Activated T-helper 17 cell treated with anti-CD3 and anti-CD28 coated beads, Interleukin-2, amount 50 U/mL, for 72 hours (primary cell): ENCODE data around the gene HOXA6. TPM values are rescaled to one million over a fixed set of nuclear protein-coding genes. Genes with fewer than 3 reads are reported as not detected.

Experiments used
- ATAC-seq: fragments of 150-1000 bp; cut with Tn5 transposase; replicated peaks from 2 replicates; pipeline ENCODE4 v1.10.0; 2021; ENCODE audit warnings: mild to moderate bottlenecking, moderate library complexity
- H3K27ac Mint-ChIP-seq: one replicate; pipeline ENCODE4 v1.8.0; 2022; ENCODE audit warnings: mixed read lengths
- H3K27me3 Mint-ChIP-seq: one replicate; pipeline ENCODE4 v1.8.0; 2022; ENCODE audit warnings: mixed read lengths
- H3K36me3 Mint-ChIP-seq: one replicate; pipeline ENCODE4 v1.8.0; 2022; ENCODE audit warnings: low read depth, mild to moderate bottlenecking, mixed read lengths
- H3K4me1 Mint-ChIP-seq: one replicate; pipeline ENCODE4 v1.8.0; 2022; ENCODE audit warnings: mixed read lengths
- H3K4me3 Mint-ChIP-seq: one replicate; pipeline ENCODE4 v1.8.0; 2022; ENCODE audit warnings: mild to moderate bottlenecking, mixed read lengths
- H3K9me3 Mint-ChIP-seq: one replicate; pipeline ENCODE4 v1.8.0; 2022; ENCODE audit warnings: mixed read lengths
- total RNA-seq, 2 donors: library from RNA; stranded (reverse); gene quantifications; one replicate each; pipeline ENCODE4 v1.2.3, GENCODE V29; 2022

Gene HOXA6
- total RNA-seq, 2 donors from 2014 or later, result not detected

DNA sequence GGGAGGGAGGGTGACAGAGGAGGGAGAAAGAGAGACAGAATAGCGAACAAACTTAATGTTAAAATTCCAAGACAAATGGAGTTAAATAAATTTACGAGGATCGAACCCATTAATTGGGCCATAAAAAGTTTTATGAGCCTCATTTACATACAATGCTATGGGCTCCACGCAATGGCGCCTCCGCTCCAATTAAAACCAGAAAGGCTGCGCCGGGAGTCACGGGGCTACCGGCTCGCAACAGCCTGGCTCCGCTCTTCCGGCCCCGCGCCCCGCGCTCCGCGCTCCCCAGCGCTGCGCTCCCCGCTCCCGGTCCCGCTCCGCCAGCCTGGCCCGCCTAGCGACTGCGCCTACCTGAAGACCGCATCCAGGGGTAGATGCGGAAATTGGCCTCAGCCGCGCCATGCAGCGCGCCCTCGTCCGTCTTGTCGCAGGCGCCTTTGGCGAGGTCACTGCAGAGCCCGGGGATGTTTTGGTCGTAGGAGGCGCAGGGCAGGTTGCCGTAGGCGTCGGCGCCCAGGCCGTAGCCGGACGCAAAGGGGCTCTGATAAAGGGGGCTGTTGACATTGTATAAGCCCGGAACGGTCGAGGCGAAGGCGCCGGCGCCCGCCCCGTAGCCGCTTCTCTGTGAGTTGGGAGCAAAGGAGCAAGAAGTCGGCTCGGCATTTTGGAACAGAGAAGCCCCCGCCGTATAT lies 8.4 kb upstream of the HOXA6 start:
- Mint-ChIP-seq H3K9me3 (no peaks in the 10 kb centered on the region), H3K4me3 (peak overlapping the region; percentile 72), H3K4me1 (peaks cover 22% of the 10 kb centered on the region), H3K27me3 (peaks cover 68% of the 10 kb centered on the region), H3K27ac (no peak overlapping the region), H3K36me3 (peaks cover 16% of the 10 kb centered on the region)
- ATAC-seq, result no peak

DNA sequence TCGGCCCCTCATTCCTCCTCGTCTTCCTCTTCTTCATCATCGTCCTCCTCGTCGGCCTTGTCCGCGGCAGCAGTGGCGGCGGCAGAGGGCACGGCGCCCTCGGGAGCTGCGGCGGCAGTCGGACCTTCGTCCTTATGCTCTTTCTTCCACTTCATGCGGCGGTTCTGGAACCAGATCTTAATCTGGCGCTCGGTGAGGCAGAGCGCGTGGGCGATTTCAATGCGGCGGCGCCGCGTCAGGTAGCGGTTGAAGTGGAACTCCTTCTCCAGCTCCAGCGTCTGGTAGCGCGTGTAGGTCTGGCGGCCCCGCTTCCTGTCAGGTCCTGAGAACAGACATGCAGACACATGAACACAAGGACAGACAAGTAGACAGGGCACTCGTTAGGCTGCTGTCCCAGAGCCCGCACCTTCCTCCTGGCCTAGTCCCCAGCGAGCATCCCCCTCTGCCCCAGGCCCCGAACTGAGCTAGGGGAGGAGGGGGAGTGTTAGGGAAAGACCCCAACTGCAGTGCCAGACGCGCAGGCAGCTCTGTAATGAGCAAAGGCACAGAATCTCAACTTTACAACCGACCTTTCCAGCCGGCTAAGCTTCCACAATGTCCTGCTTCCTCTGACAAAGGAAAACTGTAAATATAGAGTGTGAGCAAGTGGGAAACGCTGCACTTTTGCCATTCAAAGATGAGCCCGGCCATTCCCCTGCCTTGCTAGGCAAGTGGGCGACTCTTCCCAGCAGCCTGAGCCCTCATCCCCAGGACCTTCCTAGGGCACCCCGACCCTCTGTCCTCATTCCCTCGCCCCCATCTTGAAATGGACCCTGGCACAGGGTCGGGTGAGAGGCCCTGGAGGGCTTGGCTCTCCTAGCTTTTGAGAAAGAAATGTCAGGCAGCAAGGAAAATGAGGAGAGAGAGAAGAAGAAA lies 7.6 kb upstream of the HOXA6 start:
- ATAC-seq, result no peak
- no peak overlapping the region for H3K27ac Mint-ChIP-seq
- peak overlapping the region; percentile 72 for H3K4me3 Mint-ChIP-seq
- H3K27me3 Mint-ChIP-seq, result peaks cover 70% of the 10 kb centered on the region
- peaks cover 22% of the 10 kb centered on the region for H3K4me1 Mint-ChIP-seq
- no peaks in the 10 kb centered on the region for H3K9me3 Mint-ChIP-seq
- peaks cover 16% of the 10 kb centered on the region for H3K36me3 Mint-ChIP-seq

DNA sequence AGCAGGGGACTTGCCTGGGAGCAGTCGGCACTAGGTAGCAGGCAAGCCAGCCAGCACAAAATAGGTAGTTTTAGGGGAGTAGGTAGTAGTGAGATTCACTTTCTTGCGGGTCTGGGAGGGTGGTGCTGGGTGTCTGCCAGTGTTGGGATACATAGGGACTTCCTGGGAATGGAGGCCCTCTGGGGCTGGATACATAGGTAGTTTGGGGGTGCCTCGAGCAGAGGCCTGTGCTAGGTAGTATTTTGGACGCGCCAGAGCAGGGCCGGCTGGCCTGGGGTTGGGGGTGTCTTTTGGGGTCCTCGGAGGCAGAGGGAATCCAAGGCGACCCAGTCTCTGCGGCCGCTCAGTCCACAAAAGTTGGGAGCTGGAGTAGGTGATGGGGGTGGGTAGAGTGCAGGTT lies 6.8 kb upstream of the HOXA6 start:
- ATAC-seq, result no peak
- Mint-ChIP-seq H3K4me3 (peak overlapping the region; percentile 72), H3K27ac (no peak overlapping the region), H3K4me1 (peaks cover 22% of the 10 kb centered on the region), H3K36me3 (peaks cover 16% of the 10 kb centered on the region), H3K27me3 (peaks cover 69% of the 10 kb centered on the region), H3K9me3 (no peaks in the 10 kb centered on the region)

DNA sequence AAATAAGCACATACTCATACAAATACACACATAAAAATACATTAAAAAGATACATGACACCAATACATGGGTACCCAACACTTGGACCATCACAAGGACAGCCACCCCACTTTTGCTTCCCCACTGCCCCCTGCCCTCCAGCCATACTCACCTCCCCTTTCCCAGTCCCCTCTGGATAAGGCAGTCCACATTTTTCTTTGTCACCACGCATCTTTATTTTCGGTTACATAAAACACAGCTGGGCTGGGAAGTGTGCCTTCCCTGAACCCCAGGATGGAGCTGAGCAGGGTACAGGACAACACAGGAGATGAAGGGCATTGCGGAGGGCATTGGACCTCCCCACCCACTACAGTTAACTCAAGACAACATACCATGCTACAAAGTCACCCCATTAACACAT lies 6.0 kb upstream of the HOXA6 start:
- Mint-ChIP-seq H3K27ac (no peak overlapping the region), H3K27me3 (peaks cover 63% of the 10 kb centered on the region), H3K4me1 (peaks cover 22% of the 10 kb centered on the region), H3K36me3 (peaks cover 16% of the 10 kb centered on the region), H3K4me3 (peak overlapping the region; percentile 72), H3K9me3 (no peaks in the 10 kb centered on the region)
- ATAC-seq, result no peak

DNA sequence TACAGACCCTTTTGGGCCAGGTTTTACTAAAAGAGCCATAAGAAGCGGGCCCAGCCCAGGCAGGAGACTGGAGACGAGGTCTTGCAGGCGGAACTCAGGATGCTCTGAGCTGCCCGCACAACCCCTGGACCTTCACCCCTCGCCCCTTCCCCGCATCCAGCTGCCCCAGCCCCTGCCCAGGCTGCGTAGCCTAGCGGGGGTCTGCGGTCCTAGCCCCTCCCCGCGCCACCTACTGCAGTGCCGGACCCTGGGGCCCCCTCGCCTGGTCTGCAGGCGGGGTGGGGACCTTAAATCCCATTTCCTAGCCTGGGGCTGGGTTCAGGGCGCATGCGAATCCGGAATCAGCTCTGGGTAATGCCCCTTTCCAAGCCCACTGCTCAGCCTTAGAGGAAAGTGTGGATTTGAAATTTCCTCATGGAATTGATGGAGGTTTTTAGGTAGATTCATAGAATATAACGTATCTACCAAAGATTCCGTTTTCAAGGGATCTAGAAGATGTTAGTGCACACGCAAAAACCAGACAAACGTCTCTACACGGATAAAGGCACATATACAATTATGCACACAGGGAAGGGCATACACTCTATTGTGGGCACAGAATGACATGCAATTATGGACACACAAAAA lies 5.4 kb upstream of the HOXA6 start:
- Mint-ChIP-seq H3K9me3 (no peaks in the 10 kb centered on the region), H3K36me3 (peaks cover 12% of the 10 kb centered on the region), H3K27me3 (peaks cover 64% of the 10 kb centered on the region), H3K4me1 (peaks cover 18% of the 10 kb centered on the region), H3K27ac (no peak overlapping the region), H3K4me3 (no peak overlapping the region)
- no peak for ATAC-seq

DNA sequence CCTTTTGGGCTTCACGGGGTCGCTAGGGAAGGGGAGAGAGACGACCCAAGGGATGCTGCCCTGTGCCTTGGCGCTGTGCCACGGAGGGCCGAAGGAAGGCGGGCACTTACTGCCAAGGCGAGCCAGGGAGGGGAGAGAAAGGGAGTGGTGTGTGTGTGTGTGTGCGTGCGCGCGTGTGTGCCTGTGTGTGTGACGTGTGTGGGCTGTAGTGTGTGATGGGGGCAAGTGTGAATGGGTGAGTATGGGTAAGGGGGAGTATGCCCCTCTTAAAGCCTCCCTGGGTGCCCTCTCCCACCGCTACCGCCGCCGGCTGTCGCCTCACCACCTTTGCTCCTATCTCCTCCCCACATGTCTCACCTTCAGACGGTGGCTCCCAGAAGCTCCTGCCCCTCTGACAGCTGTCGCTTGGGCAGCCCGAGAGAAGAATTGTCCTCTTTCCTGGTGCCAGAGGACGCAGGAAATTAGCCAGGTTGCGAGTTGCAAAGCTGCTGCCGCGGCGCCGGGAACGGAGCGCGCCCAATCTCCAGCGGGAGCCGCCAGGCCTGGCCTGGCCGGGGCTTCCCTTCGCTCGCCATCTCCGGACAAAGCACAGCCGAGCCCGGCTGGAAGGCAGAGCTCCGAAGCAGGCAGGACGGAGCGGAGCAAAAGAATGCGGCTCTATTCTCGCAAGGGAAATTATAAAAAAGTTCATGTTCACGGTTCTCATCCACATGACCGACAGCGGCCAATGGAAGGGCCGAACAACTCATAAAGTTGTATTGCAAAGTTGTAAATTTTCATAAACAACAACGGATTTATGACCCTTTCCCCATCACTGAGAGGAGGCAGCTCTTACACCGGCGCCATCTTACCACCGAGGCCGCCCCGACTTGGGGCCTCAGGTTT lies 4.6 kb upstream of the HOXA6 start, which contains the start of gene HOXA3:
Gene HOXA3, minus strand, starts transcription at position 653 of the 885 bp plus-strand sequence. CDS start 41,943 bp downstream, outside the sequence.
- Mint-ChIP-seq H3K36me3 (peaks cover 11% of the 10 kb centered on the region), H3K27ac (no peak within 1 kb of the TSS), H3K4me3 (peak within 1 kb of the TSS; percentile 68), H3K27me3 (peaks cover 59% of the 10 kb centered on the region), H3K9me3 (no peaks in the 10 kb centered on the region), H3K4me1 (peaks cover 16% of the 10 kb centered on the region)
- no peak for ATAC-seq

DNA sequence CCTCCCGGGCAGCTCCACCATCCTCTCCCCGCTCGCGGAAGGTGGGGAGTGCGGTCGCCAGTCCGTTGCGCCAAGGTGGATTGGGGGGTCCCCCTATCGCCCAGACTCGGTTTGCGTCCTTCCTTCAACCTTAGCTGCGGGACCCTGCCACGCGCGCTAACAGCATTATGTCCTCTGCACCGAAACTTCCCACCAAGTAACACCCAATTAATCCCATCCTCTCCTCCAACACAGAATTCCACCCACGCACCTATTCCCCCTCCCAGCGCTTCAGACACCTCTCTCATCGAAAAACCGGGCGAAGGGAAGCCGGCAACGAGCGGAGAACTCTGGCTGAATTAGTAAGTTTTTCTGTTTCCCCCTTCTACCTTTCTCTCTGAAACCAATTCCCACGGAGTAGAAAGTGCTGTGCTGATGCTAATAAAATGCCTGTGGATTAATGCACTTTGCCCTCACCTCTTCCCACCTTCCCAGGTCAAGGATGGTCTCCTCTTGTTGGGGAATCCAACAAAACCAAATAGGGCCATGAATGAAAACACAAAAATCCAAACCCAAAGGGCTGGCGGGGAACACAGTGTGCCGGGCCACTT lies 3.9 kb upstream of the HOXA6 start:
- no peak for ATAC-seq
- Mint-ChIP-seq H3K27ac (no peak overlapping the region), H3K4me1 (peaks cover 16% of the 10 kb centered on the region), H3K27me3 (peaks cover 62% of the 10 kb centered on the region), H3K36me3 (peaks cover 11% of the 10 kb centered on the region), H3K9me3 (no peaks in the 10 kb centered on the region), H3K4me3 (peak overlapping the region; percentile 68)

DNA sequence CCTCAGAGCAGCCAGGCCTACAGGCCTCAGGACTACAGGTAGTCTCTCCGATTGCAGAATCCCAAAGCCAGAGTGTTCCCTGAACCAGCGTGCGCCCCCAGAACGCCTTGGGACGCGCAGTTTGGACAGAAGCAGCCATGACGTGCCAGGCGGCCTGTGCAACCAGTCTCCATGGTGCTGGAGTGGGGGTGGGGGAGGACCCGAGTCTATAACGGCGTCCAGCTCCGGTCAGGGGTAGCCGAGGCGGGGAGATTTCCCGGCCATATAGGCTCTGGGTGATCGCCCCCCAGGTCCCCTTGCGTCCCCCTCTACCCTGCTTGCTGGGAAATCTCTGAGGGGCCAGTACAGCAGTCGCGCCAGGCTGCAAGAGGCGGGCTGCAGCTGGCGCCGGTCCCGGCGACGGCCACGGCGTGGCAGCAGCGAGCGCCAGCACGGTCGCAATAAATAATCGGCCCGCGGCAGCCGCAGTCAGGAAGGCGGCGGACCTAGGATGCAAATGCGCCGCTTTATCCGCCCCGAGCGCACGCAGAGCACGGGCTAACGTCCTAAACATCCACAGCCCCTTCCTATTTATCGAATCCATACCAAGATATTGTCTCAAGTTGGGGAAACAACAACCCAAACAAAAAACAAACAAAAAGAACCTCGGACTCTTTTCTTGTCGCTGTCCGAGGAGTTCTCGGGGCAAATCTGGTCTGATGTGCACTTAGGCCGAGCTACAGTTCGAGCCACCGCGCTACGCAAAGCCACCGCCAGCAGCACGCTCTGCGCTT lies 3.2 kb upstream of the HOXA6 start:
- peaks cover 16% of the 10 kb centered on the region for H3K4me1 Mint-ChIP-seq
- H3K36me3 Mint-ChIP-seq, result peaks cover 11% of the 10 kb centered on the region
- H3K9me3 Mint-ChIP-seq, result no peaks in the 10 kb centered on the region
- peak overlapping the region; percentile 68 for H3K4me3 Mint-ChIP-seq
- H3K27me3 Mint-ChIP-seq, result peaks cover 66% of the 10 kb centered on the region
- ATAC-seq, result peak; percentile 88
- no peak overlapping the region for H3K27ac Mint-ChIP-seq

DNA sequence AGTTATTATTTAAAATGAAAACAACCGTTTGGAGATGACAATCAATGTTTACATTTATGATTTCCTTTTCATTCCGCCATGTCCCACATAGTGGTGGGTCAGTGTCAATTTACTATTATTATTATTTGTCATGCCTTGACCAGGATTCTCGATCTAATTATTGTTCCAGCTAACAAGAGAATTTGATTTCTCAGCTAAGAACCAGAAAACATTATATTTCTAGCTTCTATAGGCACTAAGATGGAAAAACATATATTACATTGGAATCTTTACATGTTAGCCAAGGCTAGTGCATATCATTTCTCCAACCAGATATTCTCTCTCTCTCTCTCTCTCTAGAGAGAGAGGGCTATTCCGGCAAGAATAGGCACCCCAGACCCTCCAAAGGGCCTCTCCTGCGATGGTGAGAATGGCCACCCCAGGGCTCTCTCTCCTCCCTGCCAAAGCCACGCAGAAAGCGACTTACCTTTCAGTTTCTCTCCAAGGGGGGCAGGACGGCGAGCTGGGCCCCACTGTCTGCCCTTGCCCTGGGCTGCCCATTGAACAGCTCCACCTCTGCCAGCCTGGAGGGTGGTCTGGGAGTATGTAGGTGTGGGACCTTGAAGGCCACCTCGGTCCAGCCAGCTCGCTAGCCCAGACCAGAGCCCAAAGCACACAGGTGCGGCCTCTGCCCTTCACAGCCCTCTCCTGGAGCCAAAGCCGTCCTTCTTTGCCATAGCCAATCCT lies 2.4 kb upstream of the HOXA6 start:
- H3K9me3 Mint-ChIP-seq, result no peaks in the 10 kb centered on the region
- no peak for ATAC-seq

DNA sequence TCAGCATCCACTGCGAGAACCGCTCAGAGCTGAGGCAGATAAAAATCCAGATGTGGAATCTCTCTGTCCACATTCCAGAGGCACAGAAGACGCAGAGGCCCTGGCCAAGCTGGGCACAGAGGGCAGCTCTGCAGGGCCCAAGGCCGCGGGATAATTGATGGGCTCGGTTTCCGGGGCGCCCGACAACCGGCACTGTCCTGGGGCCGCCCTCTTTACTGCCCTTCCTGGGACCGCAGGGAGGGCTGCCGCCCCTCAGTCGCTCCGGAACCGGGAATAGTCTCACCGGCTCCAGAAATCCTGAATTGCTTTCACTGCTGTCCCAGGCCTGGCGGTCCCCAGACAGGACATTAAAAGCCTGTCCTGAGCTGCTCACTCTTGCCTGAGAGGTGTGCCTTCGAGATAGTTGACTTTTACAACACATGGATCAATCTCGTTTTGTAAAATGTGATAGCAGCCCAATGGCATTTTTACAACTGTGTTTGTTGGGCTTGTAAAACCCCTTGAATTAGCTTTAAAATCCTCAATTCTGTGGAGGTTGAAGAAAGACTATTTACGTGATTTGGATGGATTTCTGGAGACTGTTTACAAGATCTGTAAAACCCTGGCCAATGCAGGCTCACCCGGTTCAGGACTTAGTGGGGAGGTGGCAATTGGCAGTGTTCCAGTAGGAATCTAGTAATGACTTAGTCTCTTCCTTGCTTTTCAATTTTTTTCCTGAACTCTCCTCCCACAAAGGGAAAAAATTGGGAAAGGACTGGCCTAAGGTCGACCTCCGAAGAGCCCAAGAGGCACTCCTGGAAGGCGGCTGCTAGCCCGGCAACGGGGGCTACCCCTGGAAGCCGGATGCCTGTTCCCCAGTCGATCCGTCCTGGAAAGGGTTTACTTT lies 1.4 kb upstream of the HOXA6 start:
- Mint-ChIP-seq H3K9me3 (no peaks in the 10 kb centered on the region), H3K4me3 (no peak overlapping the region), H3K36me3 (peaks cover 5% of the 10 kb centered on the region), H3K27me3 (peaks cover 57% of the 10 kb centered on the region), H3K4me1 (peaks cover 7% of the 10 kb centered on the region), H3K27ac (no peak overlapping the region)
- no peak for ATAC-seq

More for the DNA sequence above, 2.4 kb upstream of the HOXA6 start:
- peaks cover 10% of the 10 kb centered on the region for H3K36me3 Mint-ChIP-seq
- peaks cover 15% of the 10 kb centered on the region for H3K4me1 Mint-ChIP-seq
- H3K4me3 Mint-ChIP-seq, result peak overlapping the region; percentile 68
- H3K27me3 Mint-ChIP-seq, result peaks cover 65% of the 10 kb centered on the region
- H3K27ac Mint-ChIP-seq, result no peak overlapping the region

DNA sequence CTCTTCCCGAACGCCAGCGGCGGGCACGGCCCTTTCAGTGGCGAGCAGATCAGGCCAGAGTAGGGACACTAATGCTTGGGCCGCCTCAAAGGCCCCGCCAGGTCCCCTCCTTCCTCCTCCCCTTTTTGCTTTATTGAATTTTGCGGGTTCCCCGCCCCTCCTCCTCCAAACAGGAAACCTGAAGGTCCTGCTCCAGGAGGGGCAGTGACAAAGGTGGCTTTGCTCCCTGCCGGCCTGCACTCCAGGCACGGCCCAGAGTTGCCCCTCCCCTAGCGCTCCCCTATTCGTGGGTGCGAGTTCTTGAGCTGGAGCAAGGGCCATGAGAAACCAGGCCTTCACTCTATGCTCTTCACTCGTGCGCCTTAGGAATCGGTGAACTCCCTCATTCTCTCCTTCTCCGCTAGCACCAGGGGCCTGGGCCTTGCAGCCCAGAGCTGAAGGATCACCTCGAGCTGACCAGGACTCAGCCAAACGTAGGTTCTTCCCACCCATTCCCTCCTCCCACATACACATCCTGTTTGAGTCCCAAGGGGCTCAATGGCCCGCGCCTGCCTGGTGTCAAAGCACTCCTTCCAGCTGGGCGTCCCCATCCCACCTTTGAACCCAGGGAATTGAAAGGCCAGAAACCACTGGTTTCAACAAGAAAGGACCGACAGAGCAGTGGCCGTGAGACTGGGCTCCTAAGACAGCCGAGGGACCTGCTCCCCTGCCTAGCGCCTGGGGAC lies 619 bp upstream of the HOXA6 start:
- peak overlapping the region; percentile 38 for H3K4me3 Mint-ChIP-seq
- no peaks in the 10 kb centered on the region for H3K36me3 Mint-ChIP-seq
- no peak overlapping the region for H3K27ac Mint-ChIP-seq

More for the DNA sequence above, 619 bp upstream of the HOXA6 start:
- ATAC-seq, result no peak
- Mint-ChIP-seq H3K9me3 (no peaks in the 10 kb centered on the region), H3K4me1 (peaks cover 7% of the 10 kb centered on the region), H3K27me3 (peaks cover 49% of the 10 kb centered on the region)
